HepG2 (cell line): ENCODE measurements around the gene PALS1. TPM values are rescaled to one million over a fixed set of nuclear protein-coding genes. Genes with fewer than 3 reads are reported as not detected.

ENCODE experiments used
- HMGA1 ChIP-seq: sonication (generic); formaldehyde crosslinking; conservative IDR thresholded peaks from 2 replicates; pipeline ENCODE4 v1.4.0; 2020; ENCODE audit warnings: missing genetic modification reagents
- ISL2 ChIP-seq: sonication (generic); formaldehyde crosslinking; IDR thresholded peaks from 2 replicates; pipeline ENCODE4 v1.5.0; 2020; ENCODE audit warnings: missing genetic modification reagents
- JDP2 ChIP-seq: sonication (generic); formaldehyde crosslinking; IDR thresholded peaks from 2 replicates; pipeline ENCODE4 v1.8.1; 2022; ENCODE audit warnings: missing genetic modification reagents, borderline replicate concordance
- MNT ChIP-seq: fragments of 450-650 bp; IDR thresholded peaks from 2 replicates; pipeline ENCODE4 v1.6.1; 2016
- NFE2 ChIP-seq: sonication (generic); formaldehyde crosslinking; IDR thresholded peaks from 2 replicates; pipeline ENCODE4 v1.4.0; 2020; ENCODE audit warnings: missing genetic modification reagents
- NFYB ChIP-seq: sonication (generic); formaldehyde crosslinking; IDR thresholded peaks from 2 replicates; pipeline ENCODE4 v1.4.0; 2020; ENCODE audit warnings: missing genetic modification reagents
- NR1H2 ChIP-seq: sonication (generic); formaldehyde crosslinking; IDR thresholded peaks from 2 replicates; pipeline ENCODE4 v1.8.1; 2022; ENCODE audit warnings: low read depth, missing genetic modification reagents, borderline replicate concordance
- PTBP1 ChIP-seq: fragments of 200-400 bp; formaldehyde crosslinking; IDR thresholded peaks from 2 replicates; pipeline ENCODE4 v1.6.1; 2018; ENCODE audit warnings: low read length, low read depth; ENCODE audit not compliant: poor library complexity, severe bottlenecking
- RFXAP ChIP-seq: sonication (generic); formaldehyde crosslinking; IDR thresholded peaks from 2 replicates; pipeline ENCODE4 v1.4.0; 2020; ENCODE audit warnings: missing genetic modification reagents, borderline replicate concordance
- SAFB2 ChIP-seq: sonication (generic); formaldehyde crosslinking; IDR thresholded peaks from 2 replicates; pipeline ENCODE4 v1.5.1; 2020; ENCODE audit warnings: missing genetic modification reagents, low read depth, mild to moderate bottlenecking, borderline replicate concordance
- SATB2 ChIP-seq: sonication (generic); formaldehyde crosslinking; IDR thresholded peaks from 2 replicates; pipeline ENCODE4 v1.5.0; 2020; ENCODE audit warnings: missing genetic modification reagents
- ZBTB26 ChIP-seq: IDR thresholded peaks from 2 replicates; pipeline ENCODE4 v1.6.1; 2016; ENCODE audit warnings: missing compliant biosample characterization, missing genetic modification reagents, borderline replicate concordance
- ZNF350 ChIP-seq: sonication (generic); formaldehyde crosslinking; IDR thresholded peaks from 2 replicates; pipeline ENCODE4 v1.4.0; 2020; ENCODE audit warnings: mild to moderate bottlenecking, low read depth, missing genetic modification reagents, borderline replicate concordance
- ZNF781 ChIP-seq: sonication (generic); formaldehyde crosslinking; IDR thresholded peaks from 2 replicates; pipeline ENCODE4 v1.5.1; 2020; ENCODE audit warnings: borderline replicate concordance, mild to moderate bottlenecking, missing genetic modification reagents; ENCODE audit errors: not compliant biosample characterization
- ZNF816 ChIP-seq: sonication (generic); formaldehyde crosslinking; IDR thresholded peaks from 2 replicates; pipeline ENCODE4 v1.8.0; 2022; ENCODE audit warnings: missing genetic modification reagents, mild to moderate bottlenecking, borderline replicate concordance
- ZNF83 ChIP-seq: sonication (generic); formaldehyde crosslinking; IDR thresholded peaks from 2 replicates; pipeline ENCODE4 v1.4.0; 2020; ENCODE audit warnings: missing genetic modification reagents, mild to moderate bottlenecking, borderline replicate concordance
- ZSCAN22 ChIP-seq: sonication (generic); formaldehyde crosslinking; IDR thresholded peaks from 2 replicates; pipeline ENCODE4 v1.4.0; 2020; ENCODE audit warnings: mild to moderate bottlenecking, missing genetic modification reagents
- polyA plus RNA-seq, 8 experiments: library from polyadenylated mRNA; depleted of rRNA in 3 of 8; stranded (reverse) in 7 of 8; unstranded in 1 of 8; fragments of >200 nt; fragmentation: Illumina TruSeq in 4 of 8; extraction: Trizol in 4 of 8; gene quantifications; 2 replicates each; pipeline versions ENCODE4 v1.2.1 to v1.2.3, GENCODE V29; 2011 to 2016; ENCODE audit warnings: low read depth in 4 of 8, missing spikeins in 1 of 8, mixed read lengths in 1 of 8; ENCODE audit not compliant: insufficient read depth in 1 of 8
- total RNA-seq, 5 experiments: library from RNA; depleted of rRNA; stranded (reverse); fragments of >200 nt; fragmentation: Illumina TruSeq; extraction: Trizol; gene quantifications; 2 replicates each; pipeline ENCODE4 v1.2.3, GENCODE V29; 2016; ENCODE audit warnings: low read depth in 1 of 5
- TF ChIP-seq, protein P1 (sequence below): sonication (generic); formaldehyde crosslinking; IDR thresholded peaks from 2 replicates; pipeline ENCODE4 v1.5.0; 2020; ENCODE audit warnings: missing genetic modification reagents
- TF ChIP-seq, protein P2 (sequence below): IDR thresholded peaks from 2 replicates; pipeline ENCODE4 v1.6.1; 2016; ENCODE audit warnings: missing biosample characterization, missing genetic modification reagents, low read depth
- TF ChIP-seq, protein P3 (sequence below): sonication (generic); formaldehyde crosslinking; IDR thresholded peaks from 2 replicates; pipeline ENCODE4 v1.4.0; 2020; ENCODE audit warnings: missing genetic modification reagents, mild to moderate bottlenecking, borderline replicate concordance
- TF ChIP-seq, protein P4 (sequence below), 2 experiments: fragments of 450-650 bp in 1 of 2; sonication (generic) in 1 of 2; formaldehyde crosslinking; IDR thresholded peaks; 2 replicates each; pipeline versions ENCODE4 v1.5.0 to v1.8.0; 2020 to 2022; ENCODE audit warnings: mild to moderate bottlenecking in 1 of 2, missing genetic modification reagents in 1 of 2

Gene PALS1
- total and polyA plus RNA-seq, 2 of the 13 experiments (the other 11 are each of a cell fraction or from before 2014, with no cell fraction given) = 8.8 to 20.0 TPM

GRCh38 chr14:67240978-67241410 is 241 bp upstream of the PALS1 start (continued):
- TF ChIP-seq NR1H2 (CRISPR knock-in tag) = no peak
- TF ChIP-seq PTBP1 = no peak
- peak; percentile 78 for TF ChIP-seq NFYB (CRISPR knock-in tag)
- TF ChIP-seq ZNF781 = no peak
- TF ChIP-seq, protein P1, sequence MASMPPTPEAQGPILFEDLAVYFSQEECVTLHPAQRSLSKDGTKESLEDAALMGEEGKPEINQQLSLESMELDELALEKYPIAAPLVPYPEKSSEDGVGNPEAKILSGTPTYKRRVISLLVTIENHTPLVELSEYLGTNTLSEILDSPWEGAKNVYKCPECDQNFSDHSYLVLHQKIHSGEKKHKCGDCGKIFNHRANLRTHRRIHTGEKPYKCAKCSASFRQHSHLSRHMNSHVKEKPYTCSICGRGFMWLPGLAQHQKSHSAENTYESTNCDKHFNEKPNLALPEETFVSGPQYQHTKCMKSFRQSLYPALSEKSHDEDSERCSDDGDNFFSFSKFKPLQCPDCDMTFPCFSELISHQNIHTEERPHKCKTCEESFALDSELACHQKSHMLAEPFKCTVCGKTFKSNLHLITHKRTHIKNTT (CRISPR knock-in tag) = no peak
- TF ChIP-seq ZNF350 (CRISPR knock-in tag) = no peak
- no peak for TF ChIP-seq ISL2 (CRISPR knock-in tag)
- TF ChIP-seq ZSCAN22 = no peak
- TF ChIP-seq SAFB2 = no peak
- peak; percentile 75; the same call in 1 of the 2 replicates for TF ChIP-seq RFXAP (CRISPR knock-in tag)
- no peak for TF ChIP-seq ZNF83 (CRISPR knock-in tag)
- TF ChIP-seq HMGA1 (CRISPR knock-in tag) = no peak
- no peak for TF ChIP-seq ZBTB26 (CRISPR knock-in tag)
- TF ChIP-seq, protein P2, sequence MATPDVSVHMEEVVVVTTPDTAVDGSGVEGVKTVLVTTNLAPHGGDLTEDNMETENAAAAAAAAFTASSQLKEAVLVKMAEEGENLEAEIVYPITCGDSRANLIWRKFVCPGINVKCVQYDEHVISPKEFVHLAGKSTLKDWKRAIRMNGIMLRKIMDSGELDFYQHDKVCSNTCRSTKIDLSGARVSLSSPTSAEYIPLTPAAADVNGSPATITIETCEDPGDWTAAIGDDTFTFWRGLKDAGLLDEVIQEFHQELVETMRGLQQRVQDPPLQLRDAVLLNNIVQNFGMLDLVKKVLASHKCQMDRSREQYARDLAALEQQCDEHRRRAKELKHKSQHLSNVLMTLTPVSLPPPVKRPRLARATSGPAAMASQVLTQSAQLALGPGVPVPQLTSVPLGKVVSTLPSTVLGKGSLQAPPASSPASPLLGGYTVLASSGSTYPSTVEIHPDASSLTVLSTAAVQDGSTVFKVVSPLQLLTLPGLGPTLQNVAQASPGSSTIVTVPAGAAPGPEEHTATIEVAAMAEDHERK (CRISPR knock-in tag) = no peak
- no peak for TF ChIP-seq SATB2 (CRISPR knock-in tag)
- TF ChIP-seq NFE2 (CRISPR knock-in tag) = no peak
- TF ChIP-seq, protein P3, sequence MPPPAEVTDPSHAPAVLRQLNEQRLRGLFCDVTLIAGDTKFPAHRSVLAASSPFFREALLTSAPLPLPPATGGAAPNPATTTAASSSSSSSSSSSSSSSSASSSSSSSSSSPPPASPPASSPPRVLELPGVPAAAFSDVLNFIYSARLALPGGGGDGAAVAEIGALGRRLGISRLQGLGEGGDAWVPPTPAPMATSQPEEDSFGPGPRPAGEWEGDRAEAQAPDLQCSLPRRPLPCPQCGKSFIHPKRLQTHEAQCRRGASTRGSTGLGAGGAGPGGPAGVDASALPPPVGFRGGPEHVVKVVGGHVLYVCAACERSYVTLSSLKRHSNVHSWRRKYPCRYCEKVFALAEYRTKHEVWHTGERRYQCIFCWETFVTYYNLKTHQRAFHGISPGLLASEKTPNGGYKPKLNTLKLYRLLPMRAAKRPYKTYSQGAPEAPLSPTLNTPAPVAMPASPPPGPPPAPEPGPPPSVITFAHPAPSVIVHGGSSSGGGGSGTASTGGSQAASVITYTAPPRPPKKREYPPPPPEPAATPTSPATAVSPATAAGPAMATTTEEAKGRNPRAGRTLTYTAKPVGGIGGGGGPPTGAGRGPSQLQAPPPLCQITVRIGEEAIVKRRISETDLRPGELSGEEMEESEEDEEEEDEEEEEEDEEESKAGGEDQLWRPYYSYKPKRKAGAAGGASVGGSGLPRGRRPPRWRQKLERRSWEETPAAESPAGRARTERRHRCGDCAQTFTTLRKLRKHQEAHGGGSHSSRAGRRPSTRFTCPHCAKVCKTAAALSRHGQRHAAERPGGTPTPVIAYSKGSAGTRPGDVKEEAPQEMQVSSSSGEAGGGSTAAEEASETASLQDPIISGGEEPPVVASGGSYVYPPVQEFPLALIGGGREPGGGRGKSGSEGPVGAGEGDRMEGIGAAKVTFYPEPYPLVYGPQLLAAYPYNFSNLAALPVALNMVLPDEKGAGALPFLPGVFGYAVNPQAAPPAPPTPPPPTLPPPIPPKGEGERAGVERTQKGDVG = no peak
- no peak for TF ChIP-seq JDP2 (CRISPR knock-in tag)
- no peak for TF ChIP-seq MNT
- TF ChIP-seq, protein P4, sequence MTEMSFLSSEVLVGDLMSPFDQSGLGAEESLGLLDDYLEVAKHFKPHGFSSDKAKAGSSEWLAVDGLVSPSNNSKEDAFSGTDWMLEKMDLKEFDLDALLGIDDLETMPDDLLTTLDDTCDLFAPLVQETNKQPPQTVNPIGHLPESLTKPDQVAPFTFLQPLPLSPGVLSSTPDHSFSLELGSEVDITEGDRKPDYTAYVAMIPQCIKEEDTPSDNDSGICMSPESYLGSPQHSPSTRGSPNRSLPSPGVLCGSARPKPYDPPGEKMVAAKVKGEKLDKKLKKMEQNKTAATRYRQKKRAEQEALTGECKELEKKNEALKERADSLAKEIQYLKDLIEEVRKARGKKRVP (CRISPR knock-in tag; IDR thresholded peaks at IDR 0.05) = no peak
- TF ChIP-seq ZNF816 (CRISPR knock-in tag) = no peak
